Prostate gland (tissue), 2 donors: ENCODE measurements around the gene CREB1. TPM values are rescaled to one million over a fixed set of nuclear protein-coding genes. Genes with fewer than 3 reads are reported as not detected.
"Not testable (repeated sequence)": the region's sequence is repeated elsewhere in the genome, so short reads cannot be mapped to it uniquely, and the experiment has no call there.

Experiments
- DNase-seq: peaks from one replicate; pipeline ENCODE4 v3.0.0-alpha.2; 2019; ENCODE audit warnings: low spot score
- H3K27ac ChIP-seq, 2 donors: fragments of 200-600 bp; sonication (generic); 2 replicates each; pipeline ENCODE4 v1.5.1; 2017 to 2019
- H3K27me3 ChIP-seq: fragments of 200-600 bp; sonication (generic); replicated peaks from 2 replicates; pipeline ENCODE4 v1.5.1; 2019; ENCODE audit not compliant: insufficient read depth
- H3K36me3 ChIP-seq, 2 donors: fragments of 200-600 bp; sonication (generic); 1 replicate in 1 of 2; 2 replicates in 1 of 2; pipeline versions ENCODE4 v1.5.1 to v1.8.1; 2017 to 2019
- H3K4me1 ChIP-seq: fragments of 200-600 bp; sonication (generic); replicated peaks from 2 replicates; pipeline ENCODE4 v1.5.1; 2019
- H3K4me3 ChIP-seq, 2 donors: fragments of 200-600 bp; sonication (generic); 2 replicates each; pipeline ENCODE4 v1.5.1; 2017 to 2019
- H3K9me3 ChIP-seq: fragments of 200-600 bp; sonication (generic); 2 replicates; pipeline ENCODE4 v1.5.1; 2017
- POLR2A ChIP-seq: fragments of 450-650 bp; IDR thresholded peaks from one replicate; pipeline ENCODE4 v1.6.1; 2016; ENCODE audit warnings: antibody characterized with exemption, mild to moderate bottlenecking
- POLR2AphosphoS5 ChIP-seq: sonication (generic); formaldehyde crosslinking; IDR thresholded peaks from one replicate; pipeline ENCODE4 v1.6.1; 2017; ENCODE audit warnings: antibody characterized with exemption
- WGBS: methylation state at CpG from one replicate; pipeline ENCODE4 v1.1.5; 2018; 5-methylcytosine and 5-hydroxymethylcytosine counted together
- intact Hi-C: fragments of 100-400 bp; cut with DNase I; formaldehyde crosslinking; loops from one replicate; pipeline ENCODE4 v1.14.2; 2022
- total RNA-seq, 2 donors: library from RNA; depleted of rRNA; stranded (reverse); fragments of >200 nt; gene quantifications; one replicate each; pipeline ENCODE4 v1.1.0, GENCODE V29; 2016
- TF ChIP-seq, protein P1 (sequence below), 4 experiments: fragments of 200-600 bp in 2 of 4; fragments of 450-650 bp in 2 of 4; sonication (generic) in 2 of 4; IDR thresholded peaks; 1 replicate in 3 of 4; 2 replicates in 1 of 4; pipeline ENCODE4 v1.5.1; 2016 to 2019; ENCODE audit warnings: antibody characterized with exemption in 4 of 4, mild to moderate bottlenecking in 2 of 4, moderate library complexity in 2 of 4

The CREB1 gene
- total RNA-seq, 2 donors from 2014 or later: 44.0 to 47.1 TPM

DNA sequence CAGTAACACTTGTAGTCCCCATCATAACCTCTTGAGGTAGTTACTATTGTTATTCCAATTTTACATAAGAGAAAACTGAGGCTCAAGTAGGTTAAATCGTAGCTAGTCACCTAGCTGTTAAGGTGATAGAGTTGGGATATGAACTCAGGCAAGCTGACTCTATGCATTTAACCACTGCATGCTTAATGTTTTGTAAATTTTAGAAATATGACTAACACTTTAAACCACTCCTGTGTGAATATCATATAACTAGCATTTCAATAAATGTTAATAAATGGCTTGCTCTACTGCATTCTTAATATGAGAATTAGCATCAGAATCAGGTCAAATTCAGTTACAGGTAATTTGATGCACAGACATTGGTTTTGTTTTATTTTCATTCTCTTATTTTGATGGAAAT is 35.6 kb upstream of the CREB1 start:
- no peaks in the 10 kb centered on the region for H3K4me1 ChIP-seq

DNA sequence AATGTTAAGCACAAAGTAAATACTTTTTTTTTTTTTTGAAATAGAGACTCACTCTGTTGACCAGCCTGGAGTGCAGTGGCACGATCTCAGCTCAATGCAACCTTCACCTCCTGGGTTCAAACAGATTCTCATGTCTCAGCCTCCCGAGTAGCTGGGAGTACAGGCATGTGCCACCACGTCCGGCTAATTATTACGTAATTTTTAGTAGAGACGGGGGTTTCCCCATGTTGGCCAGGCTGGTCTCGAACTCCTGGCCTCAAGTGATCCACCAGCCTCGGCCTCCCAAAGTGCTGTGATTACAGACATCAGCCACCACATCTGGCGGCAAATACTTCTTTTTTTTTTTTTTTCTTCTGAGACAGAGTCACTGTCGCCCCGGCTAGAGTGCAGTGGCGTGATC is 32.8 kb upstream of the CREB1 start:
- H3K27me3 ChIP-seq, intact Hi-C loops: not testable (repeated sequence)

More for the DNA sequence above, 35.6 kb upstream of the CREB1 start:
- no peaks in the 10 kb centered on the region for H3K9me3 ChIP-seq
- intact Hi-C loops: no loop called here
- H3K36me3 ChIP-seq: no peaks in the 10 kb centered on the region
- no peak overlapping the region for H3K27ac ChIP-seq
- DNase-seq: no peak
- H3K27me3 ChIP-seq: no peaks in the 10 kb centered on the region
- TF ChIP-seq POLR2A (no peak), POLR2AphosphoS5 (no peak)
- TF ChIP-seq, protein P1, sequence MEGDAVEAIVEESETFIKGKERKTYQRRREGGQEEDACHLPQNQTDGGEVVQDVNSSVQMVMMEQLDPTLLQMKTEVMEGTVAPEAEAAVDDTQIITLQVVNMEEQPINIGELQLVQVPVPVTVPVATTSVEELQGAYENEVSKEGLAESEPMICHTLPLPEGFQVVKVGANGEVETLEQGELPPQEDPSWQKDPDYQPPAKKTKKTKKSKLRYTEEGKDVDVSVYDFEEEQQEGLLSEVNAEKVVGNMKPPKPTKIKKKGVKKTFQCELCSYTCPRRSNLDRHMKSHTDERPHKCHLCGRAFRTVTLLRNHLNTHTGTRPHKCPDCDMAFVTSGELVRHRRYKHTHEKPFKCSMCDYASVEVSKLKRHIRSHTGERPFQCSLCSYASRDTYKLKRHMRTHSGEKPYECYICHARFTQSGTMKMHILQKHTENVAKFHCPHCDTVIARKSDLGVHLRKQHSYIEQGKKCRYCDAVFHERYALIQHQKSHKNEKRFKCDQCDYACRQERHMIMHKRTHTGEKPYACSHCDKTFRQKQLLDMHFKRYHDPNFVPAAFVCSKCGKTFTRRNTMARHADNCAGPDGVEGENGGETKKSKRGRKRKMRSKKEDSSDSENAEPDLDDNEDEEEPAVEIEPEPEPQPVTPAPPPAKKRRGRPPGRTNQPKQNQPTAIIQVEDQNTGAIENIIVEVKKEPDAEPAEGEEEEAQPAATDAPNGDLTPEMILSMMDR (IDR thresholded peaks at IDR 0.05): no peak
- no peak overlapping the region for H3K4me3 ChIP-seq
- 86% methylated on average over 1 of the region's 1 CpG for WGBS

DNA sequence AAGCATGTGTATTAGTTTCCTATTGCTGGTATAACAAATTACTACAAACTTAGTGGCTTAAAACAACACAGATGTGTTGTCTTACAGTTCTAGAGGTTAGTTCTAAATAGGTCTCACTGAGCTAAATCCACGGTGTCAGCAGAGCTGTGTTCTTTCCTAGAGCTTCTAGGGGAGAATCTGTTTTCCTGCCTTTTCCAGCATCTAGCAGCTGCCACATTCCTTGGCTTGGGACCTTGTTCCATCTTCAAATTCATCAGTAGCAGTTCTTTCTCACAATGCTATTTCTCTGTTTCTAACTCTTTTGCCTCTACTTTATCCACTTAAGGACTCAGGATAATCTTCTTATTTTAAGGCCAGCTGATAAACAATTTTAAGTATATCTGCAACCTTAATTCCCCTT is 32.2 kb upstream of the CREB1 start:
- no peaks in the 10 kb centered on the region for H3K27me3 ChIP-seq
- TF ChIP-seq POLR2AphosphoS5 (no peak), POLR2A (no peak)
- TF ChIP-seq, protein P1 (IDR thresholded peaks at IDR 0.05): no peak
- 82% methylated on average over 1 of the region's 1 CpG for WGBS
- no peaks in the 10 kb centered on the region for H3K9me3 ChIP-seq
- no peaks in the 10 kb centered on the region for H3K4me1 ChIP-seq
- no peaks in the 10 kb centered on the region for H3K36me3 ChIP-seq
- no peak overlapping the region for H3K27ac ChIP-seq
- H3K4me3 ChIP-seq: no peak overlapping the region
- intact Hi-C loops: no loop called here
- DNase-seq: no peak

More for the DNA sequence above, 32.8 kb upstream of the CREB1 start:
- DNase-seq, H3K27ac ChIP-seq, H3K9me3 ChIP-seq, H3K4me3 ChIP-seq, H3K4me1 ChIP-seq, H3K36me3 ChIP-seq: not testable (repeated sequence)
- WGBS: 93% methylated on average over 12 of the region's 12 CpGs

DNA sequence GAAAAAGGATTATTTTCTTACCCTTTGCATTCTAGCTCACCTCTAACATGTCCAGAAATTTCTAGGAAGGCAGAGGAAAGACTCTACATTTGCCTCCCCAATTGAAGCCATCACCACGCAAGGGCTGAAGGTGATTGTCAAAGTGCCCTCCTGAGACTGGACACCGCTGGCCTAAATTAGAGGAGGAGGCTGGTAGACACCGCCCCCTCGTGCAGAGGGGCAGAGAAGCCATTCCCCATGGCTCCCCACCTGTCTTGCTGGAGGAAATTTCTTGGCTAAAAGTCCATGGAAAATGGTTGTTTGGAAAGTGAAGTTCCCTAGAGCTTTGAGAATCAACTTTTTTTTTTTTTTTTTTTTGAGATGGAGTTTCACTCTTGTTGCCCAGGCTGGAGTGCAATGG is 31.3 kb upstream of the CREB1 start:
- TF ChIP-seq POLR2A: no peak
- TF ChIP-seq POLR2AphosphoS5: no peak
- TF ChIP-seq, protein P1 (IDR thresholded peaks at IDR 0.05): no peak
- intact Hi-C loops: no loop called here
- Histone ChIP-seq H3K27ac (no peak overlapping the region), H3K36me3 (no peaks in the 10 kb centered on the region), H3K27me3 (no peaks in the 10 kb centered on the region), H3K9me3 (no peaks in the 10 kb centered on the region), H3K4me1 (no peaks in the 10 kb centered on the region), H3K4me3 (no peak overlapping the region)
- 82% methylated on average over 4 of the region's 4 CpGs for WGBS
- no peak for DNase-seq

DNA sequence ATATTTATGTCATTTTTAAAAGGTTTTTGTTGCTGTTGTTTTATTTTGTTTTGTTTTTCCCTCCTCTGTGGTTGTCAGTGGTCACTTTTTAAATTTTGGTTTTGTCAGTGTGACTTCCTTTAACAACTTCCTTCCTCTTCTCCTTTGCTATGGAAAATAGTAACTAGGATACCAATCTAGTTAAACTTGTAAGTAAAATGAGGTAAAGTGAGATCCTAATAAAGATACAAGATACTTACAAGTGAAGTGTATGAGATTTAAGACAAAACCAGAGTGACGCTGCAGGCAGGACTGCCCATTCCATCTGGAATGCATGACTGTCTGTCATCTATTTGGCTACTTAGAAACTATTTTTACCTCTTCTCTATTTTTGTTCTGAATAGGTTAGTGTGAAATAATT is 30.6 kb upstream of the CREB1 start:
- 26% methylated on average over 1 of the region's 1 CpG for WGBS
- no peaks in the 10 kb centered on the region for H3K36me3 ChIP-seq
- TF ChIP-seq POLR2A: no peak
- TF ChIP-seq POLR2AphosphoS5: no peak
- no peaks in the 10 kb centered on the region for H3K9me3 ChIP-seq
- no peaks in the 10 kb centered on the region for H3K4me1 ChIP-seq
- intact Hi-C loops: no loop called here
- no peaks in the 10 kb centered on the region for H3K27me3 ChIP-seq
- H3K27ac ChIP-seq: no peak overlapping the region
- no peak overlapping the region for H3K4me3 ChIP-seq
- DNase-seq: no peak

DNA sequence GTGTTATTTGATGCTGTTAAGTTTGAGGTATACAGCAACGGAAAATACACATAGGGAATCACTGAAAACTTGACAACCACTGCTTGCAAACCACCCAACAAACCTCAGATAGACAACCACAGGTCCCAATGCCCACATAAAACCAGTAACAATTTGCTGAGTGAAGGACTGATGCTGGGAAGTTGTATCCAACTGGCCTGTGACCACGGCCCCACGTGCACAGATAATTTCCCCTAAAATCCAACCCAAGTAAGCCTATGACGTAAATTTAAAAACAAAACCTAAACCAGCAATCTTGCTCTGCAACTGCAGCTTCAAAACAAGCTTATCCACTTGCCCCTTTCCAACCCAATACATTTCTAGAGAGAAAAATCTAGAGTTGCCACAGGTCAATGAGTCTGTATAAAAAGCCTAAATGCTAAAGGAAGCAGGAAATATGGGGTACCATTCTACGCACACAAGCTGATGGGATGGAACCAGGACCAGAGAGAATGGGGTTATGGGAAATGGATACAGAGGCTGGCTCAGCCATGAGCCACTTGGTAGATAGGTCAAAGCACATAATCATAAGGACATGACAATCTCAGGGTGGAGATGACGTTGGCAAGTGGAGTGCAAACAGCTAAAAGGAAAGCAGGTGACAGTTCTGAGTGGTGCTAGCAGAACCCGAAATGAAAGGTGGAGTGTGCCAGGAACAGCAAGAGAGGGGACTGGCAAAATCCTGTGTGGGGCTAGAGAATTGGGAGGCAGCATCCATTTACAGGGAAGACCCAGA is 27.8 kb upstream of the CREB1 start:
- WGBS: 88% methylated on average over 7 of the region's 7 CpGs
- Histone ChIP-seq H3K36me3 (no peaks in the 10 kb centered on the region), H3K4me1 (no peaks in the 10 kb centered on the region), H3K27me3 (no peaks in the 10 kb centered on the region), H3K27ac (no peak overlapping the region), H3K4me3 (no peak overlapping the region), H3K9me3 (no peaks in the 10 kb centered on the region)
- DNase-seq: no peak
- TF ChIP-seq POLR2A (no peak), POLR2AphosphoS5 (no peak)
- TF ChIP-seq, protein P1 (IDR thresholded peaks at IDR 0.05): no peak
- intact Hi-C loops: no loop called here
